Trophoblast cell (in vitro differentiated cells and primary cell): ENCODE data around the gene GAL3ST2.
A peak's percentile ranks its signal among the peaks of the same experiment; 100 is the strongest.
"Not testable (repeated sequence)": the region's sequence is repeated elsewhere in the genome, so short reads cannot be mapped to it uniquely, and the experiment has no call there.

Experiments
- DNase-seq, 2 donors: peaks; one replicate each; pipeline ENCODE4 v3.0.0-alpha.2; 2016
- H2AFZ ChIP-seq: 2 replicates; pipeline ENCODE4 v1.6.1; 2013; ENCODE audit warnings: low read length, moderate library complexity, mild to moderate bottlenecking; ENCODE audit not compliant: insufficient read depth, poor library complexity
- H2AK5ac ChIP-seq: 2 replicates; pipeline ENCODE4 v1.6.1; 2013; ENCODE audit warnings: mild to moderate bottlenecking, low read length
- H2BK120ac ChIP-seq: 2 replicates; pipeline ENCODE4 v1.6.1; 2013; ENCODE audit warnings: low read length, mild to moderate bottlenecking, moderate library complexity; ENCODE audit not compliant: insufficient read depth, poor library complexity
- H2BK12ac ChIP-seq: 2 replicates; pipeline ENCODE4 v1.6.1; 2013; ENCODE audit warnings: mild to moderate bottlenecking, low read length, moderate library complexity
- H2BK5ac ChIP-seq: 2 replicates; pipeline ENCODE4 v1.6.1; 2013; ENCODE audit warnings: low read length, low read depth, moderate library complexity, mild to moderate bottlenecking; ENCODE audit not compliant: poor library complexity
- H3K14ac ChIP-seq: 2 replicates; pipeline ENCODE4 v1.6.1; 2013; ENCODE audit warnings: mild to moderate bottlenecking, low read length
- H3K18ac ChIP-seq: 2 replicates; pipeline ENCODE4 v1.6.1; 2013; ENCODE audit warnings: mild to moderate bottlenecking, low read length
- H3K23ac ChIP-seq: 2 replicates; pipeline ENCODE4 v1.6.1; 2013; ENCODE audit warnings: low read length
- H3K27ac ChIP-seq: 2 replicates; pipeline ENCODE4 v1.5.1; 2013; ENCODE audit warnings: low read depth, mild to moderate bottlenecking, inconsistent platforms, low read length, moderate library complexity
- H3K27me3 ChIP-seq: 2 replicates; pipeline ENCODE4 v1.6.1; 2013; ENCODE audit warnings: inconsistent platforms, mild to moderate bottlenecking, low read length, moderate library complexity; ENCODE audit not compliant: insufficient read depth
- H3K36me3 ChIP-seq, 2 experiments: 1 replicate in 1 of 2; 2 replicates in 1 of 2; pipeline ENCODE4 v1.6.1; 2013; ENCODE audit warnings: low read length in 2 of 2, mild to moderate bottlenecking in 2 of 2, moderate library complexity in 1 of 2; ENCODE audit not compliant: insufficient read depth in 2 of 2, control insufficient read depth in 1 of 2
- H3K4ac ChIP-seq: 2 replicates; pipeline ENCODE4 v1.6.1; 2013; ENCODE audit warnings: low read depth, mild to moderate bottlenecking, low read length, moderate library complexity
- H3K4me1 ChIP-seq, 2 experiments: 1 replicate in 1 of 2; 2 replicates in 1 of 2; pipeline ENCODE4 v1.6.1; 2013; ENCODE audit warnings: low read length in 2 of 2, mild to moderate bottlenecking in 2 of 2, moderate library complexity in 1 of 2; ENCODE audit not compliant: insufficient read depth in 2 of 2, control insufficient read depth in 1 of 2
- H3K4me2 ChIP-seq: 2 replicates; pipeline ENCODE4 v1.6.1; 2013; ENCODE audit warnings: inconsistent platforms, mild to moderate bottlenecking, low read length, moderate library complexity
- H3K4me3 ChIP-seq: 2 replicates; pipeline ENCODE4 v1.5.1; 2013; ENCODE audit warnings: mild to moderate bottlenecking, low read depth, low read length, inconsistent platforms
- H3K79me1 ChIP-seq: one replicate; pipeline ENCODE4 v1.6.1; 2013; ENCODE audit warnings: low read length
- H3K79me2 ChIP-seq: 2 replicates; pipeline ENCODE4 v1.6.1; 2013; ENCODE audit warnings: low read length, mild to moderate bottlenecking; ENCODE audit not compliant: control insufficient read depth, insufficient read depth, poor library complexity
- H3K9ac ChIP-seq: 2 replicates; pipeline ENCODE4 v1.6.1; 2013; ENCODE audit warnings: mild to moderate bottlenecking, low read length
- H3K9me3 ChIP-seq: 2 replicates; pipeline ENCODE4 v1.6.1; 2013; ENCODE audit warnings: low read depth, mild to moderate bottlenecking, control low read depth, inconsistent platforms, low read length; ENCODE audit not compliant: insufficient read depth
- H4K12ac ChIP-seq: 2 replicates; pipeline ENCODE4 v1.6.1; 2013; ENCODE audit warnings: low read depth, mild to moderate bottlenecking, low read length, moderate library complexity
- H4K8ac ChIP-seq: 2 replicates; pipeline ENCODE4 v1.6.1; 2013; ENCODE audit warnings: low read depth, mild to moderate bottlenecking, low read length, moderate library complexity
- H4K91ac ChIP-seq: one replicate; pipeline ENCODE4 v1.6.1; 2013; ENCODE audit warnings: low read depth, mild to moderate bottlenecking, low read length, moderate library complexity
- WGBS: extraction: QIAGEN DNeasy Blood & Tissue Kit; methylation state at CpG from one replicate; pipeline ENCODE4 v1.1.7; 2013; ENCODE audit warnings: missing lambda C conversion rate; ENCODE audit not compliant: insufficient read length, insufficient coverage; ENCODE audit errors: extremely low coverage; 5-methylcytosine and 5-hydroxymethylcytosine counted together

Gene GAL3ST2

DNA sequence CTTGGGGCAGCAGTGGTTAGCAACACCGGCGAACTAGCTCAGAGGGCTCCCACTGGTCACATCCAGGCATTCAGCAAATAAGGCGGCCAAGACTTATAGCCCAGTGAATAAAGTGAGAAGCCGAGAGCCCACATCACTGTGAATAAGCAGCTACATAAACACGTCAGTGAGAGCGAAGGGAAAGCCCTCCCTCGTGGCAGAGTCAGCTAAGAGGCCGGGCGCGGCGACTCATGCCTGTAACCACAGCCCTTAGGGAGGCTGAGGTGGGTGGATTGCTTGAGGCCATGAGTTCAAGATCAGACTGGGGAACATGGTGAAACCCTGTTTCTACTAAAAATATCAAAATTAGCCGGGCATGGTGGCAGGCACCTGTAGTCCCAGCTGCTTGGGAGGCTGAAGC lies 37.0 kb upstream of the GAL3ST2 start:
- H3K4me3 ChIP-seq, result no peak overlapping the region
- H3K9me3 ChIP-seq, result peaks cover 6% of the 10 kb centered on the region
- no peak overlapping the region for H3K9ac ChIP-seq
- H4K8ac ChIP-seq, result no peak overlapping the region
- H3K79me1 ChIP-seq, result peaks cover 6% of the 10 kb centered on the region
- H3K4ac ChIP-seq, result no peak overlapping the region
- no peaks in the 10 kb centered on the region for H3K4me1 ChIP-seq
- no peak overlapping the region for H3K23ac ChIP-seq
- peaks cover 6% of the 10 kb centered on the region for H3K79me2 ChIP-seq
- H4K91ac ChIP-seq, result no peak overlapping the region
- H2BK120ac ChIP-seq, result no peak overlapping the region
- H2BK12ac ChIP-seq, result no peak overlapping the region
- WGBS, result no CpG with 5 or more reads among the region's 12 CpGs
- no peak overlapping the region for H3K14ac ChIP-seq
- H2AFZ ChIP-seq, result no peak overlapping the region
- no peak overlapping the region for H3K4me2 ChIP-seq
- no peak overlapping the region for H4K12ac ChIP-seq
- no peak overlapping the region for H2AK5ac ChIP-seq
- no peak for DNase-seq
- peaks cover 17 to 20% of the 10 kb centered on the region in 2 experiments for H3K36me3 ChIP-seq
- no peak overlapping the region for H3K18ac ChIP-seq
- H2BK5ac ChIP-seq, result no peak overlapping the region
- no peaks in the 10 kb centered on the region for H3K27me3 ChIP-seq
- H3K27ac ChIP-seq, result no peak overlapping the region

DNA sequence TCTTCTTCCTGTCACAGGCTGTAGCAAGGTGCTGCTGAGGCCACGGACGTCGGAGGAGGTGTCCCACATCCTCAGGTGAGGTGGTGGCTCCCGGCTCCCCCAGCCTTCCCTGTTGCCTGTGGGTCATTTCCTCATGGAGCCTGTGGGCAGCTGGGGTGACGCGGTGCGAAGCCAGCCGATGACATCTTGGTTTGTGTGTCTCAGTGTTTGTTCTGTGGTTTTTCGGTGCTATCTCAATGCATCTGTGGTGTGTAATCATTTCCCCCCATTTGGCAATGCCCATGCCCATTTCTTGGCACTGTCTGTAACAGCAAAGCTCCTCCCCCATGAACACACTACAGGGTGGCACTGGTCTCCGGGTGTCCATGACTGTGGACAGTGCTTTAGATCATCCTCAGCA lies 35.6 kb upstream of the GAL3ST2 start:
- no peaks in the 10 kb centered on the region for H3K4me1 ChIP-seq
- no peak overlapping the region for H2BK120ac ChIP-seq
- no peak overlapping the region for H3K27ac ChIP-seq
- H4K91ac ChIP-seq, result no peak overlapping the region
- no peak overlapping the region for H2BK12ac ChIP-seq
- peak overlapping the region; percentile 42 for H3K23ac ChIP-seq
- H2AFZ ChIP-seq, result no peak overlapping the region
- H4K12ac ChIP-seq, result no peak overlapping the region
- no peak overlapping the region for H3K4me2 ChIP-seq
- no peak overlapping the region for H3K18ac ChIP-seq
- H4K8ac ChIP-seq, result no peak overlapping the region
- H3K79me1 ChIP-seq, result no peaks in the 10 kb centered on the region
- peaks cover 6% of the 10 kb centered on the region for H3K9me3 ChIP-seq
- WGBS, result no CpG with 5 or more reads among the region's 10 CpGs
- H3K4ac ChIP-seq, result no peak overlapping the region
- H3K79me2 ChIP-seq, result no peaks in the 10 kb centered on the region
- H3K4me3 ChIP-seq, result no peak overlapping the region
- H3K36me3 ChIP-seq, result peaks cover 23% of the 10 kb centered on the region in 2 experiments
- H3K27me3 ChIP-seq, result no peaks in the 10 kb centered on the region
- H3K14ac ChIP-seq, result no peak overlapping the region
- no peak overlapping the region for H2AK5ac ChIP-seq
- H3K9ac ChIP-seq, result no peak overlapping the region
- H2BK5ac ChIP-seq, result no peak overlapping the region
- no peak for DNase-seq

DNA sequence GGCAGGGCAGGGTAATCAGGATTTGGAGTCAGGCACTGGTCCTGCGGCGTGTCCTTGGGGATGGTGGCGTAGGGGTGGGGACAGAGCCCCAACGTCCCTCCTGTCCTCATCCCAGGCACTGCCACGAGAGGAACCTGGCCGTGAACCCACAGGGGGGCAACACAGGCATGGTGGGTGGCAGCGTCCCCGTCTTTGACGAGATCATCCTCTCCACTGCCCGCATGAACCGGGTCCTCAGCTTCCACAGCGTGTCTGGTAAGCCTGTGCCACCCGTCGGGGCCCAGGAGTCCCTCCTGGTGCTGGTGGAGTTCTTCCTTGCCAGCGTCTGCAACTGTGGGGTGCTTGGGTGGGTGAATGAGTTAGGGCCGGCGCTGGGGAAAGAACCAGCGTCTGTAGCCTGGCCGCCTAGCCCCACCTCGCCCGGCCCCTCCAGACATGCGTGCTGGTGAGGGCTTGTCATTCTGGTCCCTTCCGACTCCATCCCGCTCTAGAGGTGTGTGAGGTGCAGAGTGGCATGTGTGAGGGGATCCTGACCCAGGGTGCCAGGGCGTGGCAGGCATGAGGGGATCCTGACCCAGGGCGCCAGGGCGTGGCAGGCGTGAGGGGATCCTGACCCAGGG lies 34.2 kb upstream of the GAL3ST2 start:
- no peak overlapping the region for H3K9ac ChIP-seq
- no peak overlapping the region for H2AK5ac ChIP-seq
- no peak overlapping the region for H2BK12ac ChIP-seq
- H3K4ac ChIP-seq, result no peak overlapping the region
- no peak overlapping the region for H3K23ac ChIP-seq
- H3K4me3 ChIP-seq, result peak overlapping the region; percentile 51
- DNase-seq, result no peak
- H3K36me3 ChIP-seq, result peaks cover 23% of the 10 kb centered on the region in 2 experiments
- H4K8ac ChIP-seq, result no peak overlapping the region
- H3K27me3 ChIP-seq, result no peaks in the 10 kb centered on the region
- H4K91ac ChIP-seq, result no peak overlapping the region
- H3K4me2 ChIP-seq, result no peak overlapping the region
- H3K79me2 ChIP-seq, result no peaks in the 10 kb centered on the region
- H4K12ac ChIP-seq, result no peak overlapping the region
- no peak overlapping the region for H3K27ac ChIP-seq
- H2BK120ac ChIP-seq, result no peak overlapping the region
- H2BK5ac ChIP-seq, result no peak overlapping the region
- H3K14ac ChIP-seq, result no peak overlapping the region
- no peaks in the 10 kb centered on the region for H3K79me1 ChIP-seq
- no peaks in the 10 kb centered on the region for H3K4me1 ChIP-seq
- H2AFZ ChIP-seq, result no peak overlapping the region
- WGBS, result no CpG with 5 or more reads among the region's 28 CpGs
- peaks cover 6% of the 10 kb centered on the region for H3K9me3 ChIP-seq
- H3K18ac ChIP-seq, result no peak overlapping the region

DNA sequence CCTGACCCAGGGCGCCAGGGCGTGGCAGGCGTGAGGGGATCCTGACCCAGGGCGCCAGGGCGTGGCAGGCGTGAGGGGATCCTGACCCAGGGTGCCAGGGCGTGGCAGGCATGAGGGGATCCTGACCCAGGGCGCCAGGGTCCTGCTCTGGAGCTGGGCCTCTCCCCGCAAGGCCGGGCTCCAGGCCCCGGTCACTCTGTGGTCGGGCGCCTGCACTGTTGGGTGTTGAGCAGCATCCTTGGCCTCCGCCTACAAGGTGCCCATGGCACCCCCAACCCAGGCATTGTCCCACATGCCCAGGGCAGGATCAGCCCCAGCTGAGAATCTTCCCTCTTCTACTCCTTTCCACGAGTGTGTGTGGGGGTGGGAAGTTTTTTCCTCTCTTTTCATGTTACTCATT lies 33.6 kb upstream of the GAL3ST2 start:
- H2BK120ac ChIP-seq, H4K8ac ChIP-seq, H2AFZ ChIP-seq, H3K27ac ChIP-seq, H3K18ac ChIP-seq, H4K91ac ChIP-seq, DNase-seq, H2BK5ac ChIP-seq, H3K9me3 ChIP-seq, H3K4me2 ChIP-seq, H3K79me1 ChIP-seq, H3K14ac ChIP-seq, H3K4me3 ChIP-seq, H3K4ac ChIP-seq, H3K23ac ChIP-seq, H3K4me1 ChIP-seq, H3K79me2 ChIP-seq, H2BK12ac ChIP-seq, H3K9ac ChIP-seq, H2AK5ac ChIP-seq, H4K12ac ChIP-seq, H3K27me3 ChIP-seq: not testable (repeated sequence)
- no CpG with 5 or more reads among the region's 15 CpGs for WGBS
- H3K36me3 ChIP-seq, result peaks cover 22 to 23% of the 10 kb centered on the region in 2 experiments
